Endothelial cell of umbilical vein (primary cell): ENCODE measurements around the gene BTBD19. TPM values are rescaled to one million over a fixed set of nuclear protein-coding genes. Genes with fewer than 3 reads are reported as not detected.

Experiments
- BruUV-seq: library from RNA; stranded (reverse); fragments of 400-500 nt; replicated peaks from 2 replicates; lab custom pipeline; 2021; lab: Mats Ljungman, UMichigan
- CTCF ChIA-PET: fragments of 300-600, 350-600 bp; sonication (Branson Sonifier 250); formaldehyde crosslinking; loops from one replicate; lab custom pipeline; 2021; ENCODE audit warnings: antibody characterized with exemption, inconsistent platforms; lab: Charles Lee
- POLR2A ChIA-PET: fragments of 300-600, 350-600 bp; sonication (Branson Sonifier 250); formaldehyde crosslinking; loops from one replicate; lab custom pipeline; 2021; ENCODE audit warnings: antibody characterized with exemption, inconsistent platforms; lab: Charles Lee
- DNase-seq: peaks from one replicate; pipeline ENCODE4 v3.0.0-alpha.2; 2011; ENCODE audit warnings: low read depth, low spot score
- FAIRE-seq: peaks from 2 replicates; lab custom pipeline; 2011; peaks lifted over from hg19 to GRCh38; lab: Jason Lieb, UNC
- H2AFZ ChIP-seq: 2 replicates; pipeline ENCODE4 v1.6.0; 2012; ENCODE audit warnings: low read depth, low read length, control low read depth, inconsistent platforms
- H3K27ac ChIP-seq: 2 replicates; pipeline ENCODE4 v1.5.1; 2011; ENCODE audit warnings: low read depth, mild to moderate bottlenecking, control low read depth, low read length, moderate library complexity; ENCODE audit not compliant: insufficient read depth
- H3K27me3 ChIP-seq, 2 experiments: 2 replicates each; pipeline versions ENCODE4 v1.6.0 to v1.6.1; 2011; ENCODE audit warnings: low read length in 2 of 2, mixed read lengths in 1 of 2; ENCODE audit not compliant: control insufficient read depth in 2 of 2, insufficient read depth in 2 of 2
- H3K36me3 ChIP-seq, 2 experiments: 2 replicates in 1 of 2; 3 replicates in 1 of 2; pipeline ENCODE4 v1.5.1; 2011; ENCODE audit warnings: low read length in 2 of 2, mild to moderate bottlenecking in 1 of 2, moderate library complexity in 1 of 2; ENCODE audit not compliant: control insufficient read depth in 2 of 2, insufficient read depth in 2 of 2; ENCODE audit errors: extremely low read depth in 1 of 2
- H3K4me1 ChIP-seq: 3 replicates; pipeline ENCODE4 v1.5.1; 2011; ENCODE audit warnings: mild to moderate bottlenecking, low read length; ENCODE audit not compliant: control insufficient read depth, insufficient read depth; ENCODE audit errors: extremely low read depth
- H3K4me2 ChIP-seq: 2 replicates; pipeline ENCODE4 v1.6.1; 2011; ENCODE audit warnings: low read length, control low read depth, mixed read lengths; ENCODE audit not compliant: insufficient read depth
- H3K4me3 ChIP-seq, 3 experiments: fragments of 200-600 bp in 1 of 3; sonication (generic), shearing (Covaris generic) in 1 of 3; replicated peaks in 1 of 3; 2 replicates each; pipeline ENCODE4 v1.5.1; 2011 to 2016; ENCODE audit warnings: control low read depth in 3 of 3, low read length in 3 of 3, mild to moderate bottlenecking in 2 of 3, inconsistent platforms in 1 of 3, low read depth in 1 of 3, moderate library complexity in 1 of 3; ENCODE audit not compliant: insufficient read depth in 1 of 3
- H3K79me2 ChIP-seq: 2 replicates; pipeline ENCODE4 v1.6.0; 2012; ENCODE audit warnings: low read length, inconsistent platforms; ENCODE audit not compliant: control insufficient read depth, insufficient read depth
- H3K9ac ChIP-seq: replicated peaks from 2 replicates; pipeline ENCODE3; 2011; ENCODE audit warnings: low read length, control low read depth; ENCODE audit not compliant: insufficient read depth; ENCODE audit errors: extremely low read depth
- H3K9me1 ChIP-seq: replicated peaks from 3 replicates; pipeline ENCODE4 v1.6.0; 2011; ENCODE audit warnings: mild to moderate bottlenecking, low read length; ENCODE audit not compliant: control insufficient read depth, insufficient read depth; ENCODE audit errors: extremely low read depth
- H3K9me3 ChIP-seq: replicated peaks from 2 replicates; pipeline ENCODE4 v1.5.1; 2012; ENCODE audit warnings: low read length, inconsistent platforms; ENCODE audit not compliant: control insufficient read depth, insufficient read depth
- H4K20me1 ChIP-seq: replicated peaks from 2 replicates; pipeline ENCODE3; 2011; ENCODE audit warnings: mild to moderate bottlenecking, low read length; ENCODE audit not compliant: control insufficient read depth, insufficient read depth; ENCODE audit errors: extremely low read depth
- CTCF ChIP-seq, 2 donors: IDR thresholded peaks; 1 replicate in 1 of 2; 2 replicates in 1 of 2; pipeline ENCODE4 v1.5.1; 2011; ENCODE audit warnings: low read length in 2 of 2, mild to moderate bottlenecking in 2 of 2, moderate library complexity in 2 of 2, control low read depth in 1 of 2, inconsistent platforms in 1 of 2, low read depth in 1 of 2; ENCODE audit not compliant: insufficient read depth in 1 of 2; ENCODE audit errors: extremely low read depth in 1 of 2
- EZH2 ChIP-seq: IDR thresholded peaks from 2 replicates; pipeline ENCODE4 v1.6.1; 2012; ENCODE audit warnings: borderline replicate concordance, low read depth, mild to moderate bottlenecking, moderate library complexity, low read length, inconsistent platforms; ENCODE audit not compliant: severe bottlenecking
- FOS ChIP-seq: IDR thresholded peaks from 2 replicates; pipeline ENCODE4 v1.6.1; 2011; ENCODE audit warnings: mild to moderate bottlenecking, low read length, moderate library complexity, borderline replicate concordance; ENCODE audit not compliant: insufficient read depth
- GATA2 ChIP-seq: IDR thresholded peaks from 2 replicates; pipeline ENCODE4 v1.7.0; 2011; ENCODE audit warnings: low read depth, mild to moderate bottlenecking, moderate library complexity, mixed read lengths, low read length; ENCODE audit not compliant: insufficient read length, insufficient read depth
- JUN ChIP-seq: IDR thresholded peaks from 2 replicates; pipeline ENCODE4 v1.6.1; 2011; ENCODE audit warnings: borderline replicate concordance, low read depth; ENCODE audit not compliant: insufficient read length, insufficient read depth
- MAX ChIP-seq: IDR thresholded peaks from 2 replicates; pipeline ENCODE4 v1.6.1; 2011; ENCODE audit not compliant: insufficient read depth, insufficient read length
- MYC ChIP-seq: IDR thresholded peaks from one replicate; pipeline ENCODE4 v1.6.1; 2011; ENCODE audit warnings: mild to moderate bottlenecking, low read depth, low read length
- POLR2A ChIP-seq: IDR thresholded peaks from 2 replicates; pipeline ENCODE4 v1.6.1; 2012; ENCODE audit warnings: low read depth, mild to moderate bottlenecking, control low read depth, low read length
- POLR2AphosphoS5 ChIP-seq: IDR thresholded peaks from 2 replicates; pipeline ENCODE4 v1.6.1; 2012; ENCODE audit warnings: low read depth, mild to moderate bottlenecking, control low read depth, low read length, moderate library complexity; ENCODE audit not compliant: insufficient read depth
- dilution Hi-C: fragments of 300-500 bp; cut with MboI; formaldehyde crosslinking; loops from one replicate; pipeline ENCODE4 v1.15.0; 2019; ENCODE audit warnings: low sequenced_read_pairs; ENCODE audit not compliant: extremely low pct_ligation_motif_present
- intact Hi-C: fragments of 100-400 bp; cut with micrococcal nuclease; formaldehyde crosslinking; loops from one replicate; pipeline ENCODE4 v1.10.0; 2022
- polyA plus RNA-seq, 4 experiments: library from polyadenylated mRNA; depleted of rRNA in 3 of 4; stranded (reverse) in 3 of 4; unstranded in 1 of 4; fragments of >200 nt; gene quantifications; 2 replicates each; pipeline versions ENCODE4 v1.2.1 to v1.2.3, GENCODE V29; 2011 to 2012; ENCODE audit warnings: missing spikeins in 1 of 4
- total RNA-seq: library from RNA; stranded (reverse); gene quantifications from 2 replicates; pipeline ENCODE4 v1.2.3, GENCODE V29; 2021

BTBD19 gene
- total and polyA plus RNA-seq, 2 donors (not counting 3 experiments of a cell fraction or from before 2014, with no cell fraction given), result 69.9 to 97.9 TPM

DNA sequence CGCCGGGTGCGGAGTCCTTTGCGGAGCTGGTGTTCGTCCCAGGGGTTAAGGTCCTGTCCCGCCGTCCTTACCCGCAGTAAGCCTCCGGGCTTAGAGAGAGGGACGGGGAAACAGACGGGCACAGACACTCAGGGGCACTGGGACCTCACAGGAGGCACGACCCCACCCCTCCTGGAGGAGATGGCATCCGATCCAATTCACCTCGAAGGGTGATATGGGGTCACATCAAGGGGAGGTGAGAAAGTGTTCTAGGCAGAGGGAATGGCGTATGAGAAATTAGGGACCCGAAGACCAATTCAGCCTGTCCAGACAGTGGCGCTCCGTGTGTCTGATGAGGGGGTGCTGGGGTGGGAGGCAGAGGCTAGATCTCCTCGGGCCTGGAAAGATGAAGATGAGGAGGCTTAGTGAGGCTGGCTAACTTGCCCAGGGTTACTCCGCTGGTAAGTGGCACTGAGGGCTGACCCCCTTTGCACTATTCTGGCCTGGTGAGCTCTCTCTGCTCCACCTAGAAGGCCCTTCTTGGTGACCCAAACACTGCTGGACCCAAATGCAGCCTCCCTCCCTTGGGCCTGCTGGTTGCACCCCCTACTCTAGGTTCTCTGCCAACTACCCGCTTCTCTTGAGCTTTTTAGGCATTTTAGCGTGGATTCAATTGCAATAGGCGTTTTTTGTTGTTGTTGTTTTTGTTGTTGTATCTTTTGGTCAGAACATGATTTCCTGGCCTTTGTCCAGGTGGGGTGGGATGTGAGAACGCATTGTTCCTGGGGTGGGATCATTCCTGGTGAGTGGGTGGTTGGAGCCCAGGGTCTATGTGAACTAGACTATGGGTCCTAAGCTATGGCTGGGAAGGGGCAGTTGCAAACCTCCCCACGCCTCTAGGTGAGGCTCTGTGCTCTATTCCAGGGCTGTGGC is 12.3 kb downstream of the BTBD19 start:
- H3K4me2 ChIP-seq, result peak overlapping the region; percentile 44
- H3K9me1 ChIP-seq, result no peaks in the 10 kb centered on the region
- peak overlapping the region; percentile 90 for H3K9ac ChIP-seq
- H3K4me3 ChIP-seq, result peak overlapping the region; percentile 5 to 29 (median 17)
- ChIA-PET POLR2A (interaction anchor here (1.6 to 7.3 kb wide), 4 partner anchors 12 to 45 kb away, joined by 3 to 97 read pairs (median 28); partner anchors contain the start of genes BTBD19, DYNLT4, PLK3 and RPS8), CTCF (interaction anchor here (0.7 to 7.1 kb wide), 6 partner anchors 12 to 194 kb away, joined by 3 to 57 read pairs (median 9); partner anchors contain the start of genes BEST4, BTBD19 and PLK3)
- dilution Hi-C loops, result no loop called here
- H2AFZ ChIP-seq, result peak overlapping the region; percentile 52
- no peak for DNase-seq
- H3K27ac ChIP-seq, result peak overlapping the region; percentile 91
- no peaks in the 10 kb centered on the region for H3K27me3 ChIP-seq
- no peak for FAIRE-seq
- peaks cover 2 to 3% of the 10 kb centered on the region in 2 experiments for H3K36me3 ChIP-seq
- H4K20me1 ChIP-seq, result no peaks in the 10 kb centered on the region
- no TSS peak for BruUV-seq
- H3K9me3 ChIP-seq, result no peaks in the 10 kb centered on the region
- peaks cover 10% of the 10 kb centered on the region for H3K4me1 ChIP-seq
- TF ChIP-seq EZH2 (no peak), POLR2AphosphoS5 (no peak), CTCF (IDR thresholded peaks at IDR 0.05; ENCODE audit: extremely low read depth in 1 of 2, insufficient read depth in 1 of 2, low read depth in 1 of 2, low read length in 2 of 2) (no peak), MAX (no peak), JUN (no peak), GATA2 (no peak), FOS (no peak), POLR2A (no peak), MYC (no peak)
- no peaks in the 10 kb centered on the region for H3K79me2 ChIP-seq
- intact Hi-C loops, result no loop called here
